Neural cell (in vitro differentiated cells): ENCODE data around the gene POLR3B.

Source experiments
- CTCF ChIP-seq: fragments of 450-650 bp; IDR thresholded peaks from 2 replicates; pipeline ENCODE4 v1.5.1; 2014; ENCODE audit warnings: antibody characterized with exemption, mild to moderate bottlenecking, moderate library complexity; ENCODE audit not compliant: poor library complexity, severe bottlenecking
- MXI1 ChIP-seq: fragments of 450-650 bp; conservative IDR thresholded peaks from 2 replicates; pipeline ENCODE4 v1.6.1; 2014; ENCODE audit warnings: antibody characterized with exemption, mild to moderate bottlenecking; ENCODE audit not compliant: poor library complexity, severe bottlenecking
- POLR2AphosphoS5 ChIP-seq: IDR thresholded peaks from 2 replicates; pipeline ENCODE4 v1.6.1; 2012
- RAD21 ChIP-seq: fragments of 450-650 bp; conservative IDR thresholded peaks from 2 replicates; pipeline ENCODE4 v1.6.1; 2014; ENCODE audit warnings: antibody characterized with exemption, mild to moderate bottlenecking, moderate library complexity
- REST ChIP-seq: IDR thresholded peaks from 2 replicates; pipeline ENCODE4 v1.6.1; 2012; ENCODE audit warnings: borderline replicate concordance
- SMC3 ChIP-seq: fragments of 450-650 bp; conservative IDR thresholded peaks from 2 replicates; pipeline ENCODE4 v1.6.1; 2014; ENCODE audit warnings: antibody characterized with exemption, mild to moderate bottlenecking, moderate library complexity; ENCODE audit not compliant: poor library complexity

- no peak for TF ChIP-seq MXI1
- no peak for TF ChIP-seq SMC3
- no peak for TF ChIP-seq CTCF
- TF ChIP-seq RAD21 = no peak
- TF ChIP-seq POLR2AphosphoS5 = no peak
- no peak for TF ChIP-seq REST
These were observed 61.4 kb downstream of the POLR3B start for GRCh38 chr12:106418970-106419369.
